IMR-90 (cell line): ENCODE measurements around the gene HRH2. TPM values are rescaled to one million over a fixed set of nuclear protein-coding genes. Genes with fewer than 3 reads are reported as not detected.

Source experiments
- ATAC-seq: fragments of 200-7000 bp; cut with Tn5 transposase; 2 replicates; pipeline ENCODE4 v1.9.1; 2020; ENCODE audit warnings: low read depth, mild to moderate bottlenecking, moderate library complexity
- BruUV-seq: library from RNA; stranded (reverse); fragments of 400-500 nt; replicated peaks from 2 replicates; lab custom pipeline; 2021; lab: Mats Ljungman, UMichigan
- CTCF ChIA-PET: fragments of 300-600 bp; formaldehyde crosslinking; extraction: SDS; loops from one replicate; lab custom pipeline; 2021; ENCODE audit warnings: antibody characterized with exemption; lab: Yijun Ruan, JAX
- POLR2A ChIA-PET: fragments of 300-600 bp; sonication (Branson Sonifier 250); formaldehyde crosslinking; loops from one replicate; lab custom pipeline; 2022; ENCODE audit warnings: antibody characterized with exemption; ENCODE audit not compliant: unreplicated experiment; lab: Charles Lee
- DNase-seq: peaks from one replicate; pipeline ENCODE4 v3.0.0; 2013
- H2AFZ ChIP-seq: replicated peaks from 2 replicates; pipeline ENCODE3; 2013; ENCODE audit warnings: low read length, mild to moderate bottlenecking; ENCODE audit not compliant: poor library complexity
- H2AK5ac ChIP-seq: 2 replicates; pipeline ENCODE4 v1.6.1; 2013; ENCODE audit warnings: low read depth, low read length, inconsistent platforms
- H2AK9ac ChIP-seq: replicated peaks from 2 replicates; pipeline ENCODE3; 2013; ENCODE audit warnings: mild to moderate bottlenecking, low read depth, low read length, moderate library complexity; ENCODE audit not compliant: poor library complexity
- H2BK120ac ChIP-seq: 2 replicates; pipeline ENCODE4 v1.6.1; 2013; ENCODE audit warnings: low read depth, low read length, inconsistent platforms
- H2BK15ac ChIP-seq: 3 replicates; pipeline ENCODE4 v1.6.1; 2013; ENCODE audit warnings: low read depth, low read length, inconsistent platforms
- H2BK20ac ChIP-seq: 2 replicates; pipeline ENCODE4 v1.6.1; 2013; ENCODE audit warnings: low read depth, mild to moderate bottlenecking, inconsistent platforms, low read length, moderate library complexity
- H2BK5ac ChIP-seq: 2 replicates; pipeline ENCODE4 v1.6.1; 2013; ENCODE audit warnings: mild to moderate bottlenecking, low read depth, low read length, inconsistent platforms; ENCODE audit not compliant: poor library complexity, severe bottlenecking
- H3K14ac ChIP-seq: replicated peaks from 2 replicates; pipeline ENCODE4 v1.6.1; 2013; ENCODE audit warnings: low read depth, low read length, inconsistent platforms
- H3K18ac ChIP-seq: 2 replicates; pipeline ENCODE4 v1.6.1; 2013; ENCODE audit warnings: low read depth, low read length, control low read depth
- H3K23ac ChIP-seq: 2 replicates; pipeline ENCODE4 v1.6.1; 2013; ENCODE audit warnings: low read depth, low read length, inconsistent platforms
- H3K27ac ChIP-seq: 2 replicates; pipeline ENCODE4 v1.5.1; 2013; ENCODE audit warnings: mild to moderate bottlenecking, control low read depth, low read length; ENCODE audit not compliant: insufficient read depth
- H3K27me3 ChIP-seq: 2 replicates; pipeline ENCODE4 v1.6.1; 2013; ENCODE audit warnings: low read length; ENCODE audit not compliant: control insufficient read depth, insufficient read depth
- H3K36me3 ChIP-seq: 2 replicates; pipeline ENCODE4 v1.6.1; 2013; ENCODE audit warnings: low read length, mixed read lengths; ENCODE audit not compliant: control insufficient read depth, insufficient read depth
- H3K4ac ChIP-seq: 2 replicates; pipeline ENCODE4 v1.6.1; 2013; ENCODE audit warnings: low read depth, low read length, inconsistent platforms
- H3K4me1 ChIP-seq: 2 replicates; pipeline ENCODE4 v1.6.1; 2013; ENCODE audit warnings: low read length, mixed read lengths; ENCODE audit not compliant: control insufficient read depth, insufficient read depth
- H3K4me2 ChIP-seq: 2 replicates; pipeline ENCODE4 v1.6.1; 2013; ENCODE audit warnings: low read depth, mild to moderate bottlenecking, control low read depth, low read length, moderate library complexity
- H3K4me3 ChIP-seq: 2 replicates; pipeline ENCODE4 v1.5.1; 2013; ENCODE audit warnings: low read depth, mild to moderate bottlenecking, control low read depth, low read length, moderate library complexity; ENCODE audit not compliant: insufficient read depth
- H3K56ac ChIP-seq: 2 replicates; pipeline ENCODE4 v1.6.1; 2013; ENCODE audit warnings: low read length, inconsistent platforms; ENCODE audit not compliant: insufficient read depth; ENCODE audit errors: extremely low read depth
- H3K79me1 ChIP-seq, 2 experiments: 2 replicates each; pipeline ENCODE4 v1.6.1; 2013; ENCODE audit warnings: low read length in 2 of 2, inconsistent platforms in 1 of 2, low read depth in 1 of 2
- H3K9ac ChIP-seq: 2 replicates; pipeline ENCODE4 v1.6.1; 2013; ENCODE audit warnings: low read depth, low read length, control low read depth
- H3K9me1 ChIP-seq: 2 replicates; pipeline ENCODE4 v1.6.1; 2013; ENCODE audit warnings: low read length, inconsistent platforms; ENCODE audit not compliant: insufficient read depth
- H3K9me3 ChIP-seq: 2 replicates; pipeline ENCODE4 v1.6.1; 2013; ENCODE audit warnings: low read length; ENCODE audit not compliant: control insufficient read depth, insufficient read depth
- H4K20me1 ChIP-seq: 2 replicates; pipeline ENCODE4 v1.6.1; 2013; ENCODE audit warnings: low read length, inconsistent platforms; ENCODE audit not compliant: insufficient read depth
- H4K5ac ChIP-seq: 2 replicates; pipeline ENCODE4 v1.6.1; 2013; ENCODE audit warnings: mild to moderate bottlenecking, low read depth, low read length, control low read depth
- H4K8ac ChIP-seq, 2 experiments: 2 replicates each; pipeline ENCODE4 v1.6.1; 2013; ENCODE audit warnings: low read depth in 2 of 2, low read length in 2 of 2, control low read depth in 1 of 2, inconsistent platforms in 1 of 2
- H4K91ac ChIP-seq: 2 replicates; pipeline ENCODE4 v1.6.1; 2013; ENCODE audit warnings: low read depth, low read length, inconsistent platforms; ENCODE audit not compliant: insufficient read depth
- CEBPB ChIP-seq: IDR thresholded peaks from 2 replicates; pipeline ENCODE4 v1.6.1; 2012; ENCODE audit warnings: low read depth, low read length, improper control_type of control experiment
- POLR2A ChIP-seq: IDR thresholded peaks from 2 replicates; pipeline ENCODE4 v1.6.1; 2012; ENCODE audit warnings: mild to moderate bottlenecking, low read depth, low read length
- RCOR1 ChIP-seq: IDR thresholded peaks from 2 replicates; pipeline ENCODE4 v1.6.1; 2012; ENCODE audit warnings: mild to moderate bottlenecking, low read length, improper control_type of control experiment; ENCODE audit not compliant: insufficient replicate concordance
- WGBS, 2 experiments: methylation state at CpG; one replicate each; pipeline versions ENCODE4 v1.1.5 to v1.1.7; 2013; ENCODE audit warnings: missing lambda C conversion rate in 2 of 2; ENCODE audit not compliant: insufficient read length in 1 of 2; ENCODE audit errors: extremely low coverage in 2 of 2; 5-methylcytosine and 5-hydroxymethylcytosine counted together
- dilution Hi-C: fragments of 300-500 bp; cut with HindIII; formaldehyde crosslinking; loops from one replicate; pipeline ENCODE4 v1.14.3; 2018; ENCODE audit warnings: low sequenced_read_pairs; ENCODE audit not compliant: unreplicated experiment
- in situ Hi-C: fragments of 300-500 bp; cut with MboI; formaldehyde crosslinking; loops from 3 replicates; pipeline ENCODE4 v1.14.3; 2019; ENCODE audit warnings: low sequenced_read_pairs, inconsistent platforms, mixed read lengths
- intact Hi-C: fragments of 100-400 bp; cut with micrococcal nuclease; formaldehyde crosslinking; loops from 2 replicates; pipeline ENCODE4 v1.10.0; 2022
- polyA plus RNA-seq, 3 experiments: library from polyadenylated mRNA; depleted of rRNA; stranded (reverse); fragments of >200 nt; gene quantifications; 2 replicates each; pipeline ENCODE4 v1.2.3, GENCODE V29; 2012; ENCODE audit warnings: low replicate concordance in 1 of 3
- total RNA-seq: library from RNA; depleted of rRNA; stranded (reverse); fragments of >200 nt; gene quantifications from 2 replicates; pipeline ENCODE4 v1.2.3, GENCODE V29; 2012

Gene HRH2
- total and polyA plus RNA-seq, 2 of the 4 experiments (the other 2 are of a cell fraction), result not detected

GRCh38 chr5:175681045-175681967 is 23.4 kb downstream of the HRH2 start:
- no peak overlapping the region for H3K4ac ChIP-seq
- H3K9me1 ChIP-seq, result no peaks in the 10 kb centered on the region
- no peak overlapping the region for H3K4me2 ChIP-seq
- no peak for ATAC-seq
- H2BK5ac ChIP-seq, result no peak overlapping the region
- dilution Hi-C loops (no loop called here), intact Hi-C loops (no loop called here), in situ Hi-C loops (no loop called here)
- no peak overlapping the region for H3K23ac ChIP-seq
- no peak overlapping the region for H3K9ac ChIP-seq
- POLR2A ChIA-PET, result no interaction called here
- no peak overlapping the region for H2BK120ac ChIP-seq
- no peak overlapping the region for H3K56ac ChIP-seq
- no peak overlapping the region for H3K14ac ChIP-seq
- H4K5ac ChIP-seq, result no peak overlapping the region
- H2AK9ac ChIP-seq, result no peak overlapping the region
- H3K27ac ChIP-seq, result no peak overlapping the region
- no peak overlapping the region for H2BK20ac ChIP-seq
- CTCF ChIA-PET, result no interaction called here
- no peak overlapping the region for H3K4me3 ChIP-seq
- H4K8ac ChIP-seq, result no peak overlapping the region
- no peak overlapping the region for H2AK5ac ChIP-seq
- H3K79me1 ChIP-seq, result no peaks in the 10 kb centered on the region
- H3K9me3 ChIP-seq, result peaks cover 3% of the 10 kb centered on the region; the same call in 1 of the 2 replicates
- TF ChIP-seq RCOR1, result no peak
- no peak for TF ChIP-seq POLR2A
- TF ChIP-seq CEBPB, result no peak
- H2BK15ac ChIP-seq, result no peak overlapping the region
- no peaks in the 10 kb centered on the region for H3K36me3 ChIP-seq
- DNase-seq, result no peak
- no peak overlapping the region for H4K91ac ChIP-seq
- H2AFZ ChIP-seq, result no peak overlapping the region
- 10% methylated on average over 10 of the region's 21 CpGs; no CpG with 5 or more reads in 1 of the 2 experiments for WGBS, 2 experiments
- no peak overlapping the region for H3K18ac ChIP-seq
- no peaks in the 10 kb centered on the region for H3K4me1 ChIP-seq
- no TSS peak for BruUV-seq
- H4K20me1 ChIP-seq, result no peaks in the 10 kb centered on the region
- H3K27me3 ChIP-seq, result no peaks in the 10 kb centered on the region
